ENCODE data around the gene CYP2J2. TPM values are rescaled to one million over a fixed set of nuclear protein-coding genes. Genes with fewer than 3 reads are reported as not detected.

Gene CYP2J2
- total and polyA plus RNA-seq, 2 donors (not counting 3 experiments of a cell fraction or from before 2014, with no cell fraction given): 0.06 to 0.27 TPM

GRCh38 chr1:59892841-59893811 lies 33.4 kb downstream of the CYP2J2 start:
- intact Hi-C loops (cut with micrococcal nuclease) (no loop called here), dilution Hi-C loops (cut with MboI; ENCODE audit: extremely low pct_ligation_motif_present, low sequenced_read_pairs) (no loop called here)
- Histone ChIP-seq H3K27me3 (ENCODE audit: control insufficient read depth in 2 of 2, insufficient read depth in 2 of 2, low read length in 2 of 2) (no peaks in the 10 kb centered on the region), H3K4me1 (ENCODE audit: control insufficient read depth, extremely low read depth, insufficient read depth, low read length) (no peaks in the 10 kb centered on the region), H3K9ac (replicated peaks; ENCODE audit: extremely low read depth, insufficient read depth, low read length) (no peak overlapping the region), H3K36me3 (ENCODE audit: control insufficient read depth in 2 of 2, extremely low read depth in 1 of 2, insufficient read depth in 2 of 2, low read length in 2 of 2) (no peaks in the 10 kb centered on the region), H3K27ac (ENCODE audit: insufficient read depth, low read depth, low read length) (no peak overlapping the region), H3K9me3 (replicated peaks; ENCODE audit: control insufficient read depth, insufficient read depth, low read length) (no peaks in the 10 kb centered on the region), H4K20me1 (replicated peaks; ENCODE audit: control insufficient read depth, extremely low read depth, insufficient read depth, low read length) (no peaks in the 10 kb centered on the region), H3K79me2 (ENCODE audit: control insufficient read depth, insufficient read depth, low read length) (no peaks in the 10 kb centered on the region), H2AFZ (ENCODE audit: low read depth, low read length) (no peak overlapping the region), H3K4me3 (replicated peaks in 1 of 3; ENCODE audit: insufficient read depth in 1 of 3, low read depth in 1 of 3, low read length in 3 of 3) (no peak overlapping the region), H3K9me1 (replicated peaks; ENCODE audit: control insufficient read depth, extremely low read depth, insufficient read depth, low read length) (no peaks in the 10 kb centered on the region), H3K4me2 (ENCODE audit: insufficient read depth, low read length) (no peak overlapping the region)
- no peak for TF ChIP-seq MYC (IDR thresholded peaks at IDR 0.05; ENCODE audit: low read depth, low read length)
- TF ChIP-seq POLR2AphosphoS5 (IDR thresholded peaks at IDR 0.05; ENCODE audit: insufficient read depth, low read depth, low read length): no peak
- no peak for TF ChIP-seq CTCF (IDR thresholded peaks at IDR 0.05; ENCODE audit: extremely low read depth in 1 of 2, insufficient read depth in 1 of 2, low read depth in 1 of 2, low read length in 2 of 2)
- DNase-seq (ENCODE audit: low read depth, low spot score) (no peak), FAIRE-seq (no peak)
- POLR2A ChIA-PET: no interaction called here
- CTCF ChIA-PET: interaction anchor here (0.7 to 4.1 kb wide), 7 partner anchors 9 to 1873 kb away, joined by 3 to 18 read pairs (median 3); no protein-coding TSS in a partner anchor
- no TSS peak for BruUV-seq (replicated peaks)

Data from endothelial cell of umbilical vein (primary cell).